ENCODE data around the gene CCDC120.
A peak's percentile ranks its signal among the peaks of the same experiment; 100 is the strongest.

Gene CCDC120

DNA sequence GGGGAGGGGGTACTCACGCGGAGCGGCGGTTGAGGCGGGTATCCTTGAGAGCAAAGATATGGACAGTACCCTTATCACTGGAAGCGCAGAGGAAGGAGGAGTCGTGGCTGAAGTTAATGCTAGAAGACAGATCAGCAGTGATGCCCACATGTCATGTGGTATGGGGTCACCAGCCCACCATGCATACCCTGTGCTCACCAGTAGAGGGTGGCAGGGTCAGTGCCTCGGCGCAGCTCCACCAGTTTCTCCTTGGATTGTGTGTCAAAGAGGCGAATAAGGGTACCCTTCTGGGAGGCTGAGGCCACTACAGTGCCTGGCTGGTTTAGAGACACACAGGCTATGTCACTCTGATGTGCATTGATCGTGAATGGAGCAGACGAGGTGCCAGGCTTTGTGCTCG, 16.5 kb downstream of the CCDC120 start:
- no peak overlapping the region for H3K27ac ChIP-seq (replicated peaks; ENCODE audit: low read length)

DNA sequence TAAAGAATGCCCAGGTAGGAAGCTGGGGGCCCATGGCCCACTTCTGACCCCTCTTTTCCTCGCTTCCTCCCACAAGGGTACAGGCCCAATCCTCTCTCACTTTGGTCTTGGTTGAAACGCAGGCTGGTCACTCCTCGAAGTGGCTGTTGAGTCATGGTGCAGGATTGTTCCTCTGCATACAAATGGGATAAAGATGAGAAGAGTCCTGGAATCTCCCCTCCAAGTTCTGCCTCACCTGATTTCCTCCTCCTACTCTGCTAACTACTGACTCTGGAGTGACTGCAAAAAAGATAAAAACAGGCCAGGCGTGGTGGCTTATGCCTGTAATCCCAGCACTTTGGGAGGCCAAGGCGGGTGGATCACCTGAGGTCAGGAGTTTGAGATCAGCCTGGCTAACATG, 19.1 kb downstream of the CCDC120 start:
- H4K91ac ChIP-seq (ENCODE audit: low read depth, low read length, poor library complexity), result no peak overlapping the region
- no peak overlapping the region for H3K18ac ChIP-seq (ENCODE audit: low read length)
- no peak overlapping the region for H3K9ac ChIP-seq (ENCODE audit: low read depth, low read length, poor library complexity)
- H3K9me3 ChIP-seq (replicated peaks in 1 of 2; ENCODE audit: control insufficient read depth in 2 of 2, insufficient read depth in 1 of 2, low read depth in 1 of 2, low read length in 2 of 2), result no peaks in the 10 kb centered on the region
- H2BK5ac ChIP-seq (ENCODE audit: low read length), result no peak overlapping the region
- no peak overlapping the region for H3K14ac ChIP-seq (ENCODE audit: low read length)
- no peaks in the 10 kb centered on the region for H3K27me3 ChIP-seq (ENCODE audit: control insufficient read depth in 3 of 3, insufficient read depth in 3 of 3, low read depth in 1 of 3, low read length in 3 of 3)
- no peak overlapping the region for H3K4ac ChIP-seq (ENCODE audit: low read length)
- no peak overlapping the region for H2BK120ac ChIP-seq (ENCODE audit: low read depth, low read length)
- no peak overlapping the region for H2AK5ac ChIP-seq (ENCODE audit: low read depth, low read length)
- peaks cover 0 to 3% of the 10 kb centered on the region in 2 donors for H3K4me1 ChIP-seq (ENCODE audit: control insufficient read depth in 2 of 2, insufficient read depth in 1 of 2, low read depth in 1 of 2, low read length in 2 of 2)
- no peaks in the 10 kb centered on the region for H3K79me1 ChIP-seq (ENCODE audit: low read depth, low read length)
- H3K4me3 ChIP-seq (ENCODE audit: low read length in 2 of 2), result no peak overlapping the region
- WGBS, 2 donors (ENCODE audit: extremely low coverage in 2 of 2, insufficient read length in 2 of 2, insufficient replicate concordance in 1 of 2), result no CpG with 5 or more reads among the region's 5 CpGs
- H3K23ac ChIP-seq (ENCODE audit: low read depth, low read length, poor library complexity), result no peak overlapping the region
- H2BK12ac ChIP-seq (ENCODE audit: low read length), result no peak overlapping the region
- H3K4me2 ChIP-seq (ENCODE audit: insufficient read depth, low read length, poor library complexity, severe bottlenecking), result no peak overlapping the region
- H2BK15ac ChIP-seq (ENCODE audit: low read length), result no peak overlapping the region
- no peak for DNase-seq (ENCODE audit: low spot score)
- H3K27ac ChIP-seq (replicated peaks; ENCODE audit: low read length), result no peak overlapping the region
- H2AFZ ChIP-seq (ENCODE audit: low read length), result no peak overlapping the region
- peaks cover 0 to 19% of the 10 kb centered on the region in 2 donors for H3K36me3 ChIP-seq (replicated peaks in 1 of 2; ENCODE audit: control insufficient read depth in 2 of 2, insufficient read depth in 2 of 2, low read length in 2 of 2)
- no peak overlapping the region for H4K8ac ChIP-seq (ENCODE audit: low read depth, low read length)

More for the DNA sequence above, 16.5 kb downstream of the CCDC120 start:
- Histone ChIP-seq H3K36me3 (replicated peaks in 1 of 2; ENCODE audit: control insufficient read depth in 2 of 2, insufficient read depth in 2 of 2, low read length in 2 of 2) (peaks cover 0 to 31% of the 10 kb centered on the region in 2 donors), H3K14ac (ENCODE audit: low read length) (no peak overlapping the region), H3K9me3 (replicated peaks in 1 of 2; ENCODE audit: control insufficient read depth in 2 of 2, insufficient read depth in 1 of 2, low read depth in 1 of 2, low read length in 2 of 2) (no peaks in the 10 kb centered on the region), H4K8ac (ENCODE audit: low read depth, low read length) (no peak overlapping the region), H3K4me3 (ENCODE audit: low read length in 2 of 2) (no peak overlapping the region), H4K91ac (ENCODE audit: low read depth, low read length, poor library complexity) (no peak overlapping the region), H3K23ac (ENCODE audit: low read depth, low read length, poor library complexity) (no peak overlapping the region), H3K18ac (ENCODE audit: low read length) (no peak overlapping the region), H2BK120ac (ENCODE audit: low read depth, low read length) (no peak overlapping the region), H2BK15ac (ENCODE audit: low read length) (no peak overlapping the region), H3K4ac (ENCODE audit: low read length) (no peak overlapping the region), H3K9ac (ENCODE audit: low read depth, low read length, poor library complexity) (no peak overlapping the region), H3K79me1 (ENCODE audit: low read depth, low read length) (peaks cover 3% of the 10 kb centered on the region), H3K4me1 (ENCODE audit: control insufficient read depth in 2 of 2, insufficient read depth in 1 of 2, low read depth in 1 of 2, low read length in 2 of 2) (peaks cover 0 to 4% of the 10 kb centered on the region in 2 donors), H2BK5ac (ENCODE audit: low read length) (no peak overlapping the region), H2AFZ (ENCODE audit: low read length) (no peak overlapping the region), H2BK12ac (ENCODE audit: low read length) (no peak overlapping the region), H3K27me3 (ENCODE audit: control insufficient read depth in 3 of 3, insufficient read depth in 3 of 3, low read depth in 1 of 3, low read length in 3 of 3) (no peaks in the 10 kb centered on the region), H3K4me2 (ENCODE audit: insufficient read depth, low read length, poor library complexity, severe bottlenecking) (no peak overlapping the region), H2AK5ac (ENCODE audit: low read depth, low read length) (no peak overlapping the region)
- no peak for DNase-seq (ENCODE audit: low spot score)
- WGBS, 2 donors (ENCODE audit: extremely low coverage in 2 of 2, insufficient read length in 2 of 2, insufficient replicate concordance in 1 of 2), result no CpG with 5 or more reads among the region's 13 CpGs

DNA sequence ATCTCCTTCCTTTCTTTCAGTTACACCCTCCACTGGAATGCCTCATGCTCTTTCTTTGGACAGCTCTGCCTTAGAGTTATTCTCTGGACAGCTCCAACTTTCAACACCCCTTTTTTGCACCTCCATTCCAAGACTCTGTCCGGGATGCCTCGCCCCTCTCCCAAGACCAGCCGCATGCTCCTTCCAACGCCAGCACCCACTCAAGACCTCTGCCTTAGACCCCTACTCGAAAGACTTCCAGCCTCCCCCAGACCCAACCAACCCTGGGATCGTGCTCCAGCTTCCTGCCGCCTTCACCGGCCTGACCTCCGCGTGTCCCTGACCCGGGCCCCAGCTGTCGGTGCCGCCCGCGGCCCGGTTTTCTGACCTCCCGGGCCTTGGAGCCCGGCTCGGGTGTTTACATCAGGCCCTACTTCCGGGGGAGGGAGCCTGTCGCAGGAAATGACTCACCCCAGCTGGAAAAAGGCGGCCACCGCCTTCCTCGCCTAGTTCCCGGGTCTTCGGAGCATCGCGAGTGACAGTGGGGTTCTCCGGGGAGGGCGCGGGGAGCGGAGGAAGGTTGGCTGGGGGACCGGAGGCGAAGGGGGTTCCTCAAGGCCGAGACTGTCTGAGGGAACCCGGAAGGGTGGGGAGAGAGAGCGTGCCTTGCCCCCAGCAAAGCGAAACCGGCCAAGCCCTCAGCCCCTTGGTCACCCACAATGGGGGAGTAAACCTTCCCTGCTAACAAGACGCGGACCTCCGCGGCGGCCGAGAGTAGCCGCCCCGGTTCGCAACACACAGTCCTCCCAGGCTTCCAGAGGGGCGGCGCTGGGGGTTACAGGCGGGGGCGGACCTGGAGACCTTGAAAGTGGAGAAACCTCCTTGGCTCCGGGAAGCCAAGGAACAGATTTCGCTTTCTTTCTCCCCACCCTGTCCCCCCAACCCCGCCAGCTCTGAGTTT, 21.0 kb downstream of the CCDC120 start, which contains the start of gene WDR45:
WDR45 (minus strand) TSS at position 399 of the 940 bp plus-strand sequence. CDS start 1,792 bp downstream, outside the sequence.
- H2BK5ac ChIP-seq (ENCODE audit: low read length), result peak within 1 kb of the TSS; percentile 66
- H3K27me3 ChIP-seq (ENCODE audit: control insufficient read depth in 3 of 3, insufficient read depth in 3 of 3, low read depth in 1 of 3, low read length in 3 of 3), result no peaks in the 10 kb centered on the region
- peak within 1 kb of the TSS; percentile 90 for H2AFZ ChIP-seq (ENCODE audit: low read length)
- peak within 1 kb of the TSS; percentile 65 for H3K23ac ChIP-seq (ENCODE audit: low read depth, low read length, poor library complexity)
- H3K14ac ChIP-seq (ENCODE audit: low read length), result no peak within 1 kb of the TSS
- peak within 1 kb of the TSS; percentile 81 to 88 for H3K4me3 ChIP-seq (ENCODE audit: low read length in 2 of 2)
- H2AK5ac ChIP-seq (ENCODE audit: low read depth, low read length), result no peak within 1 kb of the TSS
- H3K4ac ChIP-seq (ENCODE audit: low read length), result no peak within 1 kb of the TSS
- H2BK12ac ChIP-seq (ENCODE audit: low read length), result no peak within 1 kb of the TSS
- no peaks in the 10 kb centered on the region for H3K79me1 ChIP-seq (ENCODE audit: low read depth, low read length)
- H2BK120ac ChIP-seq (ENCODE audit: low read depth, low read length), result no peak within 1 kb of the TSS
- H3K4me2 ChIP-seq (ENCODE audit: insufficient read depth, low read length, poor library complexity, severe bottlenecking), result peak within 1 kb of the TSS; percentile 62
- no peak within 1 kb of the TSS for H2BK15ac ChIP-seq (ENCODE audit: low read length)
- peak within 1 kb of the TSS; percentile 48 for H3K18ac ChIP-seq (ENCODE audit: low read length)
- H3K36me3 ChIP-seq (replicated peaks in 1 of 2; ENCODE audit: control insufficient read depth in 2 of 2, insufficient read depth in 2 of 2, low read length in 2 of 2), result peaks cover 0 to 17% of the 10 kb centered on the region in 2 donors
- peak within 1 kb of the TSS; percentile 70 for H3K9ac ChIP-seq (ENCODE audit: low read depth, low read length, poor library complexity)
- no peak within 1 kb of the TSS for H3K27ac ChIP-seq (replicated peaks; ENCODE audit: low read length)
- no peak within 1 kb of the TSS for H4K91ac ChIP-seq (ENCODE audit: low read depth, low read length, poor library complexity)
- WGBS, 2 donors (ENCODE audit: extremely low coverage in 2 of 2, insufficient read length in 2 of 2, insufficient replicate concordance in 1 of 2), result no CpG with 5 or more reads among the region's 55 CpGs
- peaks cover 0 to 2% of the 10 kb centered on the region in 2 donors for H3K4me1 ChIP-seq (ENCODE audit: control insufficient read depth in 2 of 2, insufficient read depth in 1 of 2, low read depth in 1 of 2, low read length in 2 of 2)
- peak; percentile 31 for DNase-seq (ENCODE audit: low spot score)
- H4K8ac ChIP-seq (ENCODE audit: low read depth, low read length), result no peak within 1 kb of the TSS
- no peaks in the 10 kb centered on the region for H3K9me3 ChIP-seq (replicated peaks in 1 of 2; ENCODE audit: control insufficient read depth in 2 of 2, insufficient read depth in 1 of 2, low read depth in 1 of 2, low read length in 2 of 2)

DNA sequence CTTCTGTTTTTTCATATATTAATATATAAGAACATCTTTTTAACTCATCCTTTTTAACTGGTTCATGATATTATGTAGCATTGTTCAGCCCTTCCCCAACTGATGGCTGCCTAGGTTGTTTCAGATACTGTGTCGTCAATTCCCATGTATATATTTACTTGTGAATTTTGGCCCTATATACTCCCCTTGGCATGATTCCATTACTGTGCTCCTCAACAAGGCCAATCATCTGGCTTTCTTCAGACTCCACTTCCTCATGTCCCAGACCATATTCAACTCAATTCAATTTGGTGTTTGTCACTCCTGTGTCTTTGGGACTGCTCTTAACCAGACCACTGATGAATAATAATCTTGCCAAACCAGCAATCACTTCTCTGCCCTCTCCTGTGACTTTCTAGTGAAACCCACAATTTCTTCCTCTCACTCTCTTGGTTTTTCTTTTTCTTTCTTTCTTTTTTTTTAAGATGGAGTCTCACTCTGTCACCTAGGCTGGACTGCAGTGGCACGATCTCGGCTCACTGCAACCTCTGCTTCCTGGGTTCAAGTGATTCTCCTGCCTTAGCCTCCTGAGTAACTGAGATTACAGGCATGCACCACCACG, 23.6 kb downstream of the CCDC120 start:
- Histone ChIP-seq H3K23ac (ENCODE audit: low read depth, low read length, poor library complexity) (no peak overlapping the region), H2BK120ac (ENCODE audit: low read depth, low read length) (no peak overlapping the region), H3K9ac (ENCODE audit: low read depth, low read length, poor library complexity) (no peak overlapping the region), H3K18ac (ENCODE audit: low read length) (no peak overlapping the region), H3K36me3 (replicated peaks in 1 of 2; ENCODE audit: control insufficient read depth in 2 of 2, insufficient read depth in 2 of 2, low read length in 2 of 2) (no peaks in the 10 kb centered on the region), H2BK12ac (ENCODE audit: low read length) (no peak overlapping the region), H2AK5ac (ENCODE audit: low read depth, low read length) (no peak overlapping the region), H3K4ac (ENCODE audit: low read length) (no peak overlapping the region), H3K27ac (replicated peaks; ENCODE audit: low read length) (no peak overlapping the region), H3K79me1 (ENCODE audit: low read depth, low read length) (no peaks in the 10 kb centered on the region), H3K9me3 (replicated peaks in 1 of 2; ENCODE audit: control insufficient read depth in 2 of 2, insufficient read depth in 1 of 2, low read depth in 1 of 2, low read length in 2 of 2) (no peaks in the 10 kb centered on the region), H2BK15ac (ENCODE audit: low read length) (no peak overlapping the region), H4K8ac (ENCODE audit: low read depth, low read length) (no peak overlapping the region), H3K4me1 (ENCODE audit: control insufficient read depth in 2 of 2, insufficient read depth in 1 of 2, low read depth in 1 of 2, low read length in 2 of 2) (peaks cover 0 to 2% of the 10 kb centered on the region in 2 donors), H3K27me3 (ENCODE audit: control insufficient read depth in 3 of 3, insufficient read depth in 3 of 3, low read depth in 1 of 3, low read length in 3 of 3) (no peaks in the 10 kb centered on the region), H2AFZ (ENCODE audit: low read length) (no peak overlapping the region), H3K4me2 (ENCODE audit: insufficient read depth, low read length, poor library complexity, severe bottlenecking) (no peak overlapping the region), H3K4me3 (ENCODE audit: low read length in 2 of 2) (no peak overlapping the region), H3K14ac (ENCODE audit: low read length) (no peak overlapping the region), H4K91ac (ENCODE audit: low read depth, low read length, poor library complexity) (no peak overlapping the region), H2BK5ac (ENCODE audit: low read length) (no peak overlapping the region)
- no CpG with 5 or more reads among the region's 4 CpGs for WGBS, 2 donors (ENCODE audit: extremely low coverage in 2 of 2, insufficient read length in 2 of 2, insufficient replicate concordance in 1 of 2)
- no peak for DNase-seq (ENCODE audit: low spot score)
